B cell (primary cell): ENCODE measurements around the gene FUNDC2.

ENCODE experiments used
- EZH2 ChIP-seq: IDR thresholded peaks from 2 replicates; pipeline ENCODE4 v1.6.1; 2012; ENCODE audit warnings: borderline replicate concordance, low read depth, mild to moderate bottlenecking, moderate library complexity, low read length; ENCODE audit not compliant: insufficient read depth, poor library complexity, severe bottlenecking
- TF ChIP-seq, protein P1 (sequence below): fragments of 200-600 bp; IDR thresholded peaks from one replicate; pipeline ENCODE4 v1.8.0; 2022; ENCODE audit warnings: antibody characterized with exemption, mild to moderate bottlenecking

DNA sequence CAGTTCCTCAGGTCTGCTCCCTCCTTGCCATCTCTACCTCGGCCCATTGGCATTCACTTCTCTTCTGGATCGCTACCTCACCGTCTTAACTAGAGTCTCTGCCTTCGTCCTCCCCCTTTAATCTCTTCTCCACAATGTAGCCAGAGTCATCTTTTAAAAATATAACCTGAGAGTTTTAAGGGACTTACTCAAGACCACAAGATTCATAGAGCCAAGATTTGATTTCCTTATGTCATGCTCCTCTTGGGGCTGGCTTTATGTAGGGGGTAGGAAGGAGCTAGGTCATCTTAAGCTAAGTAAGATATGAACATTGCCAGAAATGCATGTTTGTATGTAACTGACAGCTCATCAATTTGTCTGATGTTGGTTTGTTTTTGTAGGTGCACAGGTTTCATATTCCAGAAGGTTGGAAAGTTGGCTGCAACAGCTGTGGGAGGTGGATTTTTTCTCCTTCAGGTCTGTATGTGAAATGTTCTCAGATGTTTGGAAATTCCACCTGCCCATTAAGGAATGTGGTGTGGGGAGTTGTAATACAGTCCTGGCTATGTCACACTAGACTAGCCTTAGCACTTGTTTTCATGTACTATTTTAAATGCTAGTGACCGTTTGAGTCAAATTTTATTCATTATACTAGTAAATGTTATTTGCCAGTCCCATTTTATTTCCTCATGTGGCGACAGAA is 19.6 kb downstream of the FUNDC2 start:
- no peak for TF ChIP-seq EZH2
- TF ChIP-seq, protein P1, sequence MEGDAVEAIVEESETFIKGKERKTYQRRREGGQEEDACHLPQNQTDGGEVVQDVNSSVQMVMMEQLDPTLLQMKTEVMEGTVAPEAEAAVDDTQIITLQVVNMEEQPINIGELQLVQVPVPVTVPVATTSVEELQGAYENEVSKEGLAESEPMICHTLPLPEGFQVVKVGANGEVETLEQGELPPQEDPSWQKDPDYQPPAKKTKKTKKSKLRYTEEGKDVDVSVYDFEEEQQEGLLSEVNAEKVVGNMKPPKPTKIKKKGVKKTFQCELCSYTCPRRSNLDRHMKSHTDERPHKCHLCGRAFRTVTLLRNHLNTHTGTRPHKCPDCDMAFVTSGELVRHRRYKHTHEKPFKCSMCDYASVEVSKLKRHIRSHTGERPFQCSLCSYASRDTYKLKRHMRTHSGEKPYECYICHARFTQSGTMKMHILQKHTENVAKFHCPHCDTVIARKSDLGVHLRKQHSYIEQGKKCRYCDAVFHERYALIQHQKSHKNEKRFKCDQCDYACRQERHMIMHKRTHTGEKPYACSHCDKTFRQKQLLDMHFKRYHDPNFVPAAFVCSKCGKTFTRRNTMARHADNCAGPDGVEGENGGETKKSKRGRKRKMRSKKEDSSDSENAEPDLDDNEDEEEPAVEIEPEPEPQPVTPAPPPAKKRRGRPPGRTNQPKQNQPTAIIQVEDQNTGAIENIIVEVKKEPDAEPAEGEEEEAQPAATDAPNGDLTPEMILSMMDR = no peak
